Cardiac muscle cell (in vitro differentiated cells and primary cell): Measurements from ENCODE around the gene ZNF683. TPM values are rescaled to one million over a fixed set of nuclear protein-coding genes. Genes with fewer than 3 reads are reported as not detected.
"Not testable (repeated sequence)": the region's sequence is repeated elsewhere in the genome, so short reads cannot be mapped to it uniquely, and the experiment has no call there.

ENCODE experiments used
- DNase-seq, 2 donors: peaks; one replicate each; pipeline versions ENCODE4 v3.0.0 to v3.0.0-alpha.2; 2010 to 2017; ENCODE audit warnings: low read depth in 1 of 2, low spot score in 1 of 2
- H3K27ac ChIP-seq: fragments of 200-600 bp; sonication (generic); 2 replicates; pipeline ENCODE4 v1.5.1; 2016
- H3K27me3 ChIP-seq: fragments of 200-600 bp; sonication (generic); 2 replicates; pipeline ENCODE4 v1.6.0; 2016; ENCODE audit warnings: control low read depth
- H3K36me3 ChIP-seq: fragments of 200-600 bp; sonication (generic); 2 replicates; pipeline ENCODE4 v1.5.1; 2016; ENCODE audit warnings: control low read depth
- H3K4me1 ChIP-seq: fragments of 200-600 bp; sonication (generic); 2 replicates; pipeline ENCODE4 v1.8.1; 2017; ENCODE audit warnings: low read depth, mild to moderate bottlenecking, mixed run types
- H3K4me3 ChIP-seq: fragments of 200-600 bp; sonication (generic); 2 replicates; pipeline ENCODE4 v1.5.1; 2016; ENCODE audit warnings: mild to moderate bottlenecking
- H3K9me3 ChIP-seq: fragments of 200-600 bp; sonication (generic); 2 replicates; pipeline ENCODE4 v1.5.1; 2017; ENCODE audit warnings: low read depth, mild to moderate bottlenecking, control low read depth
- CTCF ChIP-seq: IDR thresholded peaks from 2 replicates; pipeline ENCODE4 v1.5.1; 2012; ENCODE audit warnings: low read depth, mild to moderate bottlenecking, low read length
- polyA plus RNA-seq: library from polyadenylated mRNA; unstranded; fragments of >200 nt; fragmentation: Nextera tagmentation; extraction: Ambion mirVana; gene quantifications from 2 replicates; pipeline ENCODE4 v1.2.1, GENCODE V29; 2016
- total RNA-seq: library from RNA; depleted of rRNA; stranded (reverse); fragments of >200 nt; gene quantifications from 2 replicates; pipeline ENCODE4 v1.2.3, GENCODE V29; 2016

Gene ZNF683
- total and polyA plus RNA-seq, 2 experiments from 2014 or later = not detected

DNA sequence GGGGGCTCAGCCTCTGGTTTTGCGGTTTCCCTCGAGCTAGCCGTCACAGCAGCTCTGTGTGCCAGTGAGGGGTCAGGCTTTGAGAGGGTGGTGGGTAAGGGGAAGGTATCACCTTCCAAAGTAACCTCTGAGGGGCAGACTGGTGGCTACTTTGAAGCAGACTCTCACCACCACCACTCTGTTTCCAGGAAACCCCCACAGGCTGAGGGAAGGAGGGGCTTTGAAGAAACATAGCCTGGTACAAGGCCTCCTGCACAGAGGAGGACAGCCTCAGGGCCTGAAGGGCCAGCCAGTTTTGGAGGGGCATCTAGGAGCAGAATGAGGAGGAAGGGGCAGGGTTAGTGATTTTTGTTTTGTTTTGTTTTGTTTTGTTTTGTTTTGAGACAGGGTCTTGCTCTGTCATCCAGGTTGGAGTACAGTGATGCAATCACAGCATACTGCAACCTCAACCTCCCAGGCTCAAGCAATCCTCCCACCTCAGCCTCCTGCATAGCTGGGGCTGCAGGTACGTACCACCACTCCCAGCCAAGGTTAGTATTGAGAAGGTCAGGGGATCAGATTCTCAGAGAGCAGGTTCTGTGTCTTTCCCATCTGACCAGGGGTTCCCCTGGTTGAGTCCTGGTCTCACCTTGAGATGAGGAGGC, 17.2 kb upstream of the ZNF683 start:
- no peaks in the 10 kb centered on the region for H3K4me1 ChIP-seq
- no peak overlapping the region for H3K4me3 ChIP-seq
- H3K9me3 ChIP-seq = no peaks in the 10 kb centered on the region
- H3K27ac ChIP-seq = no peak overlapping the region
- no peaks in the 10 kb centered on the region for H3K27me3 ChIP-seq
- H3K36me3 ChIP-seq = no peaks in the 10 kb centered on the region
- DNase-seq = no peak
- TF ChIP-seq CTCF = no peak

GRCh38 chr1:26388791-26389445, 16.4 kb upstream of the ZNF683 start:
- DNase-seq = no peak
- TF ChIP-seq CTCF = no peak
- H3K27ac ChIP-seq = no peak overlapping the region
- H3K36me3 ChIP-seq = no peaks in the 10 kb centered on the region
- H3K27me3 ChIP-seq = no peaks in the 10 kb centered on the region
- H3K4me1 ChIP-seq = no peaks in the 10 kb centered on the region
- no peaks in the 10 kb centered on the region for H3K9me3 ChIP-seq
- H3K4me3 ChIP-seq = no peak overlapping the region

- DNase-seq = peak in 1 of 2 donors; percentile 45
- no peak for TF ChIP-seq CTCF
Measured at GRCh38 chr1:26387447-26387846, 14.9 kb upstream of the ZNF683 start.

DNA sequence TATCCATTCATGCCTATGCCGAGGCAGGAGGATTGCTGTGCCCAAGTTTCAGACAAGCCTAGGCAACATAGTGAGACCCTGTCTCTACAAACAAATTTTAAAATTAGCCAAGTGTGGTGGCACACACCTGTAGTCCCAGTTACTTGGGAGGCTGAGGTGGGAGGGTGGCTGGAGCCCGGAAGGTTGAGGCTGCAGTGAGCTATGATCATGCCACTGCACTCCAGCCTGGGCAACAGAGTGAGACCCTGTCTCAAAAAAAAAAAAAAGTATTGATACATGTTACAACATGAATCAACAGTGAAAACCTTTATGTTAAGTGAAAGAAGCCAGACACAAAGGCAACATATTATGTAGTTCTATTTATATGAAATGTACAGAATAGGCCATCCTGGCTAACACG, 12.5 kb upstream of the ZNF683 start:
- not testable (repeated sequence) for H3K27ac ChIP-seq, H3K27me3 ChIP-seq, H3K9me3 ChIP-seq, H3K36me3 ChIP-seq, DNase-seq, H3K4me1 ChIP-seq, H3K4me3 ChIP-seq

More at GRCh38 chr1:26387447-26387846, 14.9 kb upstream of the ZNF683 start:
- Histone ChIP-seq H3K36me3 (no peaks in the 10 kb centered on the region), H3K4me3 (no peak overlapping the region), H3K4me1 (no peaks in the 10 kb centered on the region), H3K27ac (no peak overlapping the region), H3K9me3 (no peaks in the 10 kb centered on the region), H3K27me3 (no peaks in the 10 kb centered on the region)

- no peak for DNase-seq
- Histone ChIP-seq H3K36me3 (no peaks in the 10 kb centered on the region), H3K27ac (no peak overlapping the region), H3K4me3 (no peak overlapping the region), H3K9me3 (no peaks in the 10 kb centered on the region), H3K27me3 (no peaks in the 10 kb centered on the region), H3K4me1 (no peaks in the 10 kb centered on the region)
- TF ChIP-seq CTCF = no peak
Measured at GRCh38 chr1:26384076-26384475, 11.5 kb upstream of the ZNF683 start.

GRCh38 chr1:26378879-26379251, 6.3 kb upstream of the ZNF683 start:
- no peak for TF ChIP-seq CTCF
- Histone ChIP-seq H3K4me1 (no peaks in the 10 kb centered on the region), H3K27ac (no peak overlapping the region), H3K9me3 (no peaks in the 10 kb centered on the region), H3K36me3 (no peaks in the 10 kb centered on the region), H3K4me3 (no peak overlapping the region), H3K27me3 (no peaks in the 10 kb centered on the region)
- DNase-seq = no peak
